HepG2 (cell line): ENCODE measurements around the gene TACO1. TPM values are rescaled to one million over a fixed set of nuclear protein-coding genes. Genes with fewer than 3 reads are reported as not detected.

Source experiments
- ATAC-seq: fragments of 200-7000 bp; cut with Tn5 transposase; 3 replicates; pipeline ENCODE4 v1.9.1; 2020; ENCODE audit warnings: mild to moderate bottlenecking, moderate library complexity
- BruUV-seq: library from RNA; stranded (reverse); fragments of 400-500 nt; replicated peaks from 2 replicates; lab custom pipeline; 2021; lab: Mats Ljungman, UMichigan
- CTCF ChIA-PET: fragments of 300-600 bp; formaldehyde crosslinking; extraction: SDS; loops from one replicate; lab custom pipeline; 2021; ENCODE audit warnings: low total read pairs, inconsistent platforms, low intra/inter-chr PET ratio; lab: Yijun Ruan, JAX
- POLR2A ChIA-PET: fragments of 350-600 bp; sonication (Branson Sonifier 250); formaldehyde crosslinking; loops from one replicate; lab custom pipeline; 2020; ENCODE audit warnings: antibody characterized with exemption, inconsistent platforms; lab: Yijun Ruan, JAX
- DNase-seq: peaks from one replicate; pipeline ENCODE4 v3.0.0-alpha.2; 2015; ENCODE audit warnings: low spot score
- FAIRE-seq: peaks from 3 replicates; lab custom pipeline; 2011; peaks lifted over from hg19 to GRCh38; lab: Jason Lieb, UNC
- H2AFZ ChIP-seq: one replicate; pipeline ENCODE4 v1.6.1; 2011; ENCODE audit warnings: low read length, inconsistent platforms
- H3K27ac ChIP-seq: fragments of 300-600 bp; 3 replicates; pipeline ENCODE4 v1.8.0; 2011; ENCODE audit warnings: mixed run types, mild to moderate bottlenecking, mixed read lengths, low read length, inconsistent platforms; ENCODE audit not compliant: insufficient read depth; ENCODE audit errors: extremely low read length
- H3K27me3 ChIP-seq, 2 experiments: fragments of 200-600 bp in 1 of 2; 2 replicates in 1 of 2; 3 replicates in 1 of 2; pipeline versions ENCODE4 v1.6.0 to v1.8.0; 2011; ENCODE audit warnings: low read length in 2 of 2, mild to moderate bottlenecking in 2 of 2, moderate library complexity in 2 of 2, inconsistent platforms in 1 of 2; ENCODE audit not compliant: insufficient read depth in 2 of 2, control insufficient read depth in 1 of 2
- H3K36me3 ChIP-seq, 2 experiments: fragments of 200-600 bp in 1 of 2; replicated peaks in 1 of 2; 2 replicates in 1 of 2; 3 replicates in 1 of 2; pipeline versions ENCODE4 v1.5.1 to v1.8.0; 2011; ENCODE audit warnings: low read length in 2 of 2, inconsistent platforms in 1 of 2; ENCODE audit not compliant: insufficient read depth in 2 of 2, control insufficient read depth in 1 of 2
- H3K4me1 ChIP-seq: 2 replicates; pipeline ENCODE4 v1.5.1; 2012; ENCODE audit warnings: low read length, inconsistent platforms; ENCODE audit not compliant: insufficient read depth
- H3K4me2 ChIP-seq: 2 replicates; pipeline ENCODE4 v1.6.0; 2011; ENCODE audit warnings: low read depth, low read length, inconsistent platforms
- H3K4me3 ChIP-seq, 3 experiments: fragments of 200-600 bp in 1 of 3; sonication (generic), shearing (Covaris generic) in 1 of 3; replicated peaks in 1 of 3; 2 replicates each; pipeline ENCODE4 v1.5.1; 2011 to 2016; ENCODE audit warnings: low read length in 3 of 3, inconsistent platforms in 2 of 3, low read depth in 2 of 3, mild to moderate bottlenecking in 2 of 3, control low read depth in 1 of 3, mixed read lengths in 1 of 3; ENCODE audit not compliant: insufficient read depth in 1 of 3
- H3K79me2 ChIP-seq: one replicate; pipeline ENCODE4 v1.6.1; 2011; ENCODE audit warnings: low read length, inconsistent platforms; ENCODE audit not compliant: insufficient read depth
- H3K9ac ChIP-seq: 2 replicates; pipeline ENCODE4 v1.6.0; 2011; ENCODE audit warnings: mild to moderate bottlenecking, low read depth, low read length, inconsistent platforms; ENCODE audit not compliant: insufficient read depth
- H3K9me3 ChIP-seq: 2 replicates; pipeline ENCODE4 v1.5.1; 2012; ENCODE audit warnings: mild to moderate bottlenecking, low read length
- H4K20me1 ChIP-seq: 2 replicates; pipeline ENCODE4 v1.6.0; 2011; ENCODE audit warnings: inconsistent platforms, mild to moderate bottlenecking, low read length, moderate library complexity; ENCODE audit not compliant: insufficient read depth
- ARHGAP35 ChIP-seq: sonication (generic); formaldehyde crosslinking; IDR thresholded peaks from 2 replicates; pipeline ENCODE4 v1.9.0; 2022; ENCODE audit warnings: mild to moderate bottlenecking, inconsistent platforms, moderate library complexity, missing genetic modification reagents, borderline replicate concordance
- CHD4 ChIP-seq: fragments of 200-600 bp; sonication (generic); IDR thresholded peaks from 2 replicates; pipeline ENCODE4 v1.7.0; 2017; ENCODE audit warnings: mild to moderate bottlenecking, low read length, borderline replicate concordance
- IKZF4 ChIP-seq: sonication (generic); formaldehyde crosslinking; IDR thresholded peaks from 2 replicates; pipeline ENCODE4 v1.5.1; 2020; ENCODE audit warnings: borderline replicate concordance, mild to moderate bottlenecking, low read depth, missing genetic modification reagents; ENCODE audit errors: not compliant biosample characterization
- ISL2 ChIP-seq: sonication (generic); formaldehyde crosslinking; IDR thresholded peaks from 2 replicates; pipeline ENCODE4 v1.5.0; 2020; ENCODE audit warnings: missing genetic modification reagents
- JUND ChIP-seq: sonication (generic); formaldehyde crosslinking; IDR thresholded peaks from 2 replicates; pipeline ENCODE4 v1.8.0; 2022; ENCODE audit warnings: mild to moderate bottlenecking, missing genetic modification reagents
- MAFK ChIP-seq, 2 experiments: IDR thresholded peaks in 1 of 2; conservative IDR thresholded peaks in 1 of 2; 2 replicates each; pipeline ENCODE4 v1.6.1; 2011; ENCODE audit warnings: improper control_type of control experiment in 2 of 2, low read length in 2 of 2
- NBN ChIP-seq: fragments of 450-650 bp; conservative IDR thresholded peaks from 2 replicates; pipeline ENCODE4 v1.6.1; 2017
- NCOA2 ChIP-seq: sonication (generic); formaldehyde crosslinking; IDR thresholded peaks from 2 replicates; pipeline ENCODE4 v1.8.0; 2022; ENCODE audit warnings: inconsistent platforms
- RFXANK ChIP-seq: IDR thresholded peaks from 2 replicates; pipeline ENCODE4 v1.6.1; 2016
- SP140L ChIP-seq: sonication (generic); formaldehyde crosslinking; IDR thresholded peaks from 2 replicates; pipeline ENCODE4 v1.4.0; 2020; ENCODE audit warnings: missing genetic modification reagents, borderline replicate concordance
- TCF7 ChIP-seq: sonication (generic); IDR thresholded peaks from 2 replicates; pipeline ENCODE4 v1.6.1; 2016; ENCODE audit warnings: antibody characterized with exemption, low read depth
- ZFAT ChIP-seq: sonication (generic); formaldehyde crosslinking; conservative IDR thresholded peaks from 2 replicates; pipeline ENCODE4 v1.8.1; 2023; ENCODE audit warnings: missing genetic modification reagents, inconsistent platforms
- ZNF232 ChIP-seq: sonication (generic); formaldehyde crosslinking; IDR thresholded peaks from 2 replicates; pipeline ENCODE4 v1.4.0; 2020; ENCODE audit warnings: missing genetic modification reagents, borderline replicate concordance
- ZNF33B ChIP-seq: sonication (generic); formaldehyde crosslinking; IDR thresholded peaks from 2 replicates; pipeline ENCODE4 v1.5.1; 2020; ENCODE audit warnings: mild to moderate bottlenecking, missing genetic modification reagents
- ZNF761 ChIP-seq: sonication (generic); formaldehyde crosslinking; conservative IDR thresholded peaks from 2 replicates; pipeline ENCODE4 v1.4.0; 2020; ENCODE audit warnings: mild to moderate bottlenecking, missing genetic modification reagents
- ZNF775 ChIP-seq: sonication (generic); formaldehyde crosslinking; IDR thresholded peaks from 2 replicates; pipeline ENCODE4 v1.4.0; 2020; ENCODE audit warnings: missing genetic modification reagents, mild to moderate bottlenecking, moderate library complexity, borderline replicate concordance
- ZNF790 ChIP-seq: sonication (generic); formaldehyde crosslinking; IDR thresholded peaks from 2 replicates; pipeline ENCODE4 v1.8.0; 2022; ENCODE audit warnings: missing genetic modification reagents, mild to moderate bottlenecking, borderline replicate concordance
- ZSCAN31 ChIP-seq: sonication (generic); formaldehyde crosslinking; IDR thresholded peaks from 2 replicates; pipeline ENCODE4 v1.5.0; 2020; ENCODE audit warnings: low read depth, mild to moderate bottlenecking, missing genetic modification reagents
- WGBS: methylation state at CpG from one replicate; pipeline ENCODE4 v1.1.6; 2017; ENCODE audit warnings: low lambda C conversion rate; 5-methylcytosine and 5-hydroxymethylcytosine counted together
- in situ Hi-C: cut with HindIII; loops from 2 replicates; pipeline ENCODE4 v1.10.0; 2017; ENCODE audit warnings: low pct_unique_long_range_greater_than_20kb; ENCODE audit not compliant: extremely low pct_ligation_motif_present
- intact Hi-C: fragments of 100-400 bp; cut with micrococcal nuclease; formaldehyde crosslinking; loops from one replicate; pipeline ENCODE4 v1.10.0; 2022; ENCODE audit not compliant: unreplicated experiment
- polyA plus RNA-seq, 8 experiments: library from polyadenylated mRNA; depleted of rRNA in 3 of 8; stranded (reverse) in 7 of 8; unstranded in 1 of 8; fragments of >200 nt; fragmentation: Illumina TruSeq in 4 of 8; extraction: Trizol in 4 of 8; gene quantifications; 2 replicates each; pipeline versions ENCODE4 v1.2.1 to v1.2.3, GENCODE V29; 2011 to 2016; ENCODE audit warnings: low read depth in 4 of 8, missing spikeins in 1 of 8, mixed read lengths in 1 of 8; ENCODE audit not compliant: insufficient read depth in 1 of 8
- total RNA-seq, 5 experiments: library from RNA; depleted of rRNA; stranded (reverse); fragments of >200 nt; fragmentation: Illumina TruSeq; extraction: Trizol; gene quantifications; 2 replicates each; pipeline ENCODE4 v1.2.3, GENCODE V29; 2016; ENCODE audit warnings: low read depth in 1 of 5
- TF ChIP-seq, protein P1 (sequence below): sonication (generic); formaldehyde crosslinking; IDR thresholded peaks from 2 replicates; pipeline ENCODE4 v1.4.0; 2020; ENCODE audit warnings: missing genetic modification reagents
- TF ChIP-seq, protein P2 (sequence below): sonication (generic); formaldehyde crosslinking; IDR thresholded peaks from 2 replicates; pipeline ENCODE4 v1.9.0; 2021; ENCODE audit warnings: missing genetic modification reagents, mild to moderate bottlenecking, borderline replicate concordance

TACO1 gene
- total and polyA plus RNA-seq, 2 of the 13 experiments (the other 11 are each of a cell fraction or from before 2014, with no cell fraction given), result 34.7 to 53.6 TPM

DNA sequence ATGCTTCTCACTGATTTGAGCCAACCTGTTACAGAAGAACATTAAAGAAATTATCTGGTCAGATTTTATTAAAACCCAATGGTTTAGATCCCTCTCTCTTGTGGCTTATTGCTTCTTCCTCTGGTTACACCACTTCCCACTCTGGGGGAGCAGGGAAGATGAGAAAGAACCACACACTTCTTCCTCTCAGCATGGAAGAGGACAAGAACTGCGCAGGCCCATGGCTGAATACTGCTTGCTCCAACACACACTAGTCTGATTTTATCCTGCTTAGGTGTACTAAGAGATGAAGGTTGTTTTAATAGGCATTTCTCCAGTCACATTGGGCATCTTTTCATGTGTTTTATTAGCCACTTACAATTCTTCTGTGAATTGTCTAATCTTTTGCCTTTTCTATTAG is 49.1 kb downstream of the TACO1 start:
- no peaks in the 10 kb centered on the region for H3K9me3 ChIP-seq
- H3K4me1 ChIP-seq, result no peaks in the 10 kb centered on the region
- peaks cover 12 to 45% of the 10 kb centered on the region in 2 experiments; a peak in 4 of 5 replicates for H3K36me3 ChIP-seq
- no peak overlapping the region for H2AFZ ChIP-seq
- H3K9ac ChIP-seq, result no peak overlapping the region
- no peak overlapping the region for H3K4me2 ChIP-seq
- in situ Hi-C loops, result no loop called here
- POLR2A ChIA-PET, result no interaction called here
- H3K27me3 ChIP-seq, result no peaks in the 10 kb centered on the region
- no TSS peak for BruUV-seq
- CTCF ChIA-PET, result no interaction called here
- H4K20me1 ChIP-seq, result no peaks in the 10 kb centered on the region
- TF ChIP-seq, protein P1, sequence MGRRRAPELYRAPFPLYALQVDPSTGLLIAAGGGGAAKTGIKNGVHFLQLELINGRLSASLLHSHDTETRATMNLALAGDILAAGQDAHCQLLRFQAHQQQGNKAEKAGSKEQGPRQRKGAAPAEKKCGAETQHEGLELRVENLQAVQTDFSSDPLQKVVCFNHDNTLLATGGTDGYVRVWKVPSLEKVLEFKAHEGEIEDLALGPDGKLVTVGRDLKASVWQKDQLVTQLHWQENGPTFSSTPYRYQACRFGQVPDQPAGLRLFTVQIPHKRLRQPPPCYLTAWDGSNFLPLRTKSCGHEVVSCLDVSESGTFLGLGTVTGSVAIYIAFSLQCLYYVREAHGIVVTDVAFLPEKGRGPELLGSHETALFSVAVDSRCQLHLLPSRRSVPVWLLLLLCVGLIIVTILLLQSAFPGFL (CRISPR knock-in tag), result no peak
- no peak for TF ChIP-seq NBN
- TF ChIP-seq ARHGAP35 (CRISPR knock-in tag), result no peak
- no peak for TF ChIP-seq IKZF4 (CRISPR knock-in tag)
- no peak for TF ChIP-seq ZNF33B (CRISPR knock-in tag)
- no peak for TF ChIP-seq RFXANK (CRISPR knock-in tag)
- TF ChIP-seq ZNF761 (CRISPR knock-in tag), result no peak
- no peak for TF ChIP-seq NCOA2
- no peak for TF ChIP-seq ZNF790
- no peak for TF ChIP-seq ZFAT (CRISPR knock-in tag)
- TF ChIP-seq, protein P2, sequence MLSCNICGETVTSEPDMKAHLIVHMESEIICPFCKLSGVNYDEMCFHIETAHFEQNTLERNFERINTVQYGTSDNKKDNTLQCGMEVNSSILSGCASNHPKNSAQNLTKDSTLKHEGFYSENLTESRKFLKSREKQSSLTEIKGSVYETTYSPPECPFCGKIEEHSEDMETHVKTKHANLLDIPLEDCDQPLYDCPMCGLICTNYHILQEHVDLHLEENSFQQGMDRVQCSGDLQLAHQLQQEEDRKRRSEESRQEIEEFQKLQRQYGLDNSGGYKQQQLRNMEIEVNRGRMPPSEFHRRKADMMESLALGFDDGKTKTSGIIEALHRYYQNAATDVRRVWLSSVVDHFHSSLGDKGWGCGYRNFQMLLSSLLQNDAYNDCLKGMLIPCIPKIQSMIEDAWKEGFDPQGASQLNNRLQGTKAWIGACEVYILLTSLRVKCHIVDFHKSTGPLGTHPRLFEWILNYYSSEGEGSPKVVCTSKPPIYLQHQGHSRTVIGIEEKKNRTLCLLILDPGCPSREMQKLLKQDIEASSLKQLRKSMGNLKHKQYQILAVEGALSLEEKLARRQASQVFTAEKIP (CRISPR knock-in tag), result no peak
- TF ChIP-seq TCF7, result no peak
- TF ChIP-seq ZNF775 (CRISPR knock-in tag), result no peak
- TF ChIP-seq SP140L (CRISPR knock-in tag), result no peak
- TF ChIP-seq ZNF232 (CRISPR knock-in tag), result no peak
- TF ChIP-seq ZSCAN31 (CRISPR knock-in tag), result no peak
- TF ChIP-seq ISL2 (CRISPR knock-in tag), result no peak
- TF ChIP-seq JUND (CRISPR knock-in tag), result no peak
- no peak for TF ChIP-seq CHD4
- TF ChIP-seq MAFK (conservative IDR thresholded peaks at IDR 0.05 in 1 of 2, IDR thresholded peaks at IDR 0.05 in 1 of 2; ENCODE audit: low read length in 2 of 2), result no peak
- 100% methylated on average over 1 of the region's 1 CpG for WGBS
- H3K79me2 ChIP-seq, result no peaks in the 10 kb centered on the region
- no peak for ATAC-seq
- H3K27ac ChIP-seq, result no peak overlapping the region
- FAIRE-seq, result no peak
- intact Hi-C loops, result no loop called here
- DNase-seq, result no peak
- H3K4me3 ChIP-seq, result no peak overlapping the region
